GM18867 (cell line): ENCODE data around the gene CNTN5.

Experiments
- ATAC-seq: cut with Tn5 transposase; IDR thresholded peaks from one replicate; pipeline ENCODE4 v1.9.1; 2021; ENCODE audit warnings: mild to moderate bottlenecking, moderate library complexity; ENCODE audit not compliant: unreplicated experiment

Gene CNTN5

GRCh38 chr11:99884750-99885149 is 864.0 kb downstream of the CNTN5 start:
- ATAC-seq, result no peak

- ATAC-seq, result no peak
Observed at GRCh38 chr11:99887481-99887880, 866.7 kb downstream of the CNTN5 start.

DNA sequence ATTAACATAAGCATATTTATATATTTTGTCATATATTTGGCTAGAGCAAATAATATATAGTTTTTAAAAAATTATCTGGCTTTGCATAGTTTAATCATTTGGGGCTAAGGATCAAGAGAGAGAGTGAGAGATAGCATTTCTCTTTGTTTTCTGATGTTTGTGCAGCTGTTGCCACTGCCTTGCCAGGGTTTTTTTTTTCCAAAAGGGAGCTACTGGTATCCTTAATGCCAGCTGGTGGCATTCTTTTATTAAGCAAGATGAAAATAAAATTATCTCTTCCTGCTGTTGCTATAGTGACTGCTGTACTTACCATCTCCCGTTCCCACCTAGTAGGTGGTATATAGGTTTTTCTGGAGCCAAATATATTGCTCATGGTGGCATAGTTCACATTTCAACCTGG is 873.1 kb downstream of the CNTN5 start:
- no peak for ATAC-seq

GRCh38 chr11:99901175-99901574 is 880.4 kb downstream of the CNTN5 start:
- no peak for ATAC-seq

DNA sequence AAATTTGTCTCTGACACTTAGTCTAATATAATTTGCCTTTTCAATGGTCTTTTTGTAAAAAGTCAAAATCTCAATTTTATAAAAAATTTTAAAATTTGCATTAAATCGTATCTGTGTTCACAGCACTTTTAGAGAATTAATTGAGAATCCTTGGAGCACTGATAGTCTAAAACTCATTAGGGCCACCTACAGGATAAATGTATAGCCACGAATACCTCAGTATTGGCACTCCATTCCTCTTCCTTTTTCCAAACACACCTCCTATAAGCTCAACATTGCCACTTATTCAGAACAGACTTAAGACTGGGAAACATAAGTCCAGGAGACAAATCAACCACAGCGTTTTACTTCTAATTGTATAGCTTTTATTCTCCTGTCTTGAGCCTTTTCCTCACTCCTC is 890.4 kb downstream of the CNTN5 start:
- ATAC-seq, result no peak

DNA sequence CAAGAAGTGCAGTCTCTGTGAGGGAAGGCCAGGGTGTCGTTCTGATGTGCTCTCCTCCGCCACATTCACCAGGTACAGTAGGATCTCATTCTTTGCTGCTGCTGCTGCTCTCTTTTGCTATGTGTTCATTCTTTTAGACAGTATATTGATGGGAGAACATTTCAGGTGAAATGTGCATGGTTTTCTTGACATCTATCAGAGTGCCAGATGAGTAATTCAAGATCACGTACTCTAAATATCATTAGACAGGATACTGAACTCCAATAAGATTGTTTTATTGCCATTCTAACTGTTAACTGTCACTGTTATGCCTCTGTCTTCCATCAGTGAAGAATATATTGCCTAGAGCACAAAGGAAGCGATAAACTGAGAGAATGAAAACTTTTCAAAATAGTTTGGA is 895.3 kb downstream of the CNTN5 start:
- ATAC-seq, result no peak

GRCh38 chr11:99918761-99919160 is 898.0 kb downstream of the CNTN5 start:
- no peak for ATAC-seq

GRCh38 chr11:99920956-99921355 is 900.2 kb downstream of the CNTN5 start:
- ATAC-seq, result no peak

DNA sequence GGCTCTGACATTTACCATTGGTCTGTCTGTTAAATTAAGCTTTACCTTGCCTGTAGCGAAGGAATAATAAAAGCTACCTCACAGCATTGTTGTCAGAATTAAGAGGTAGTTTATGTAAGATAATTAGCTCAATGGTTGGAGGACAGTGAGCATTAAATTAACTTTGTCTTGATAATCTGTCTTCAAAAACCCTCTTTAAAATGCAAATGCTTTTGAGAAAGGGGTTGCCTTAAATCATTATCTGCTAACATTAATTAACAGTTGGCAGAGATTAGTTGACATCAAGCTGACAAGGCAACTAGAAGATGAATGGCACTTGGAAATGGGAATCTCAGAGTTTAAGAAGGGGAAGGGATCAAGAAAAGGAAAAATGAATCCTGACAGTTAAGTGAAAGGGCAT is 905.2 kb downstream of the CNTN5 start:
- ATAC-seq, result no peak

DNA sequence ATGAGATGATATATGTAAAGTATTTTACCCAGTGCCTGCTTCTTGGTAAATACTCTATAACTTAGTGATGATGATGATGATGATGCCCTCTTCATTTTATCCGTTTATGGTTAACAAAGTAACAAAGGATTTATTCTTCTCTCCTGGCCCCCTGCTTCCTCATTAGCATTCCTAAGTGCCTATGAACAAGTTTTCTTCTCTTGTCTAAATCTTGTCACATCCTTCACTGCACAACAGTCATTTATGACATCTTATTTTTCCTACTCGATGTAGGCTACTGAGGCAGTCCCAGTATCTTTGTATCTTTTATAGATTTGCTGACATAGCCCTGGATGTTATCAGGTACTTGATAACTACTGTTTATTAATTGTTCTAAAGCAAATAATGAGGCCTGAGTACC is 911.9 kb downstream of the CNTN5 start:
- no peak for ATAC-seq

DNA sequence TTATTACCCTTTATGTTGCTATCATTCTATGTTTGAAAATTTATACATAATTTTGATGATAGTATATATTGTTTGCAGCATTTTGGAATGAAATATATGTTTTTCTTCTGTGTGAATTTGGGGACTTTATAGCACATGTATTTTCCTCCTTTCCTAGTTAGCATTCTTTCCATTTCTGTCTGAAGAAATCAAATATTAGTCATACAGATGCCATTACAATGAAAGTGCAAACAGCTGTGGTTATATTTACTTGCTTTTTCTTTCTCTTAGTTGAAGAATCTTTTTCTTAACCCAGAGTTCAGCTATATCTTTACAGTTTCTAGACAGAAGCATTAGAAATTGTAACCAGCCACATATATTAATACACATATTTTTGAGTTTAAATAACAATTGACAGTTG is 913.3 kb downstream of the CNTN5 start:
- no peak for ATAC-seq

DNA sequence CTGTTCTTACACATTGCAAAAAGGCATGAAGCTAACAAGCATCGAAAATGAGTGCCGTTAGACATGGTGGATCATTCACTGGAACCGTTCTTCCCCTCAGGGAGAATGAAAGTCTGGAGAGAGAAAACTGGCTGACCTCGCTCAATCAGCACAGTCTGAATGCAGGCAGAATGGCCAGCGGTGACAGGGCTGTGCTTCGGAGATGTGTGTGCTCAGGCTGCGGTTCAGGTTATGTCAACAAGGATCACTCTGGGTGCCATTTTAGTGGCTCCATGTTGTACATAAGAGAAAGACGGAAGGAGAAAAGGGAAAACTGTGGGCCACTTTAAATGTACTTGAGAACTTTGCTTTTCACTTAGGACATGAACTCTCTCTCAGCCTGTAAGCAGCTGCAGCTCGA is 916.6 kb downstream of the CNTN5 start:
- no peak for ATAC-seq

DNA sequence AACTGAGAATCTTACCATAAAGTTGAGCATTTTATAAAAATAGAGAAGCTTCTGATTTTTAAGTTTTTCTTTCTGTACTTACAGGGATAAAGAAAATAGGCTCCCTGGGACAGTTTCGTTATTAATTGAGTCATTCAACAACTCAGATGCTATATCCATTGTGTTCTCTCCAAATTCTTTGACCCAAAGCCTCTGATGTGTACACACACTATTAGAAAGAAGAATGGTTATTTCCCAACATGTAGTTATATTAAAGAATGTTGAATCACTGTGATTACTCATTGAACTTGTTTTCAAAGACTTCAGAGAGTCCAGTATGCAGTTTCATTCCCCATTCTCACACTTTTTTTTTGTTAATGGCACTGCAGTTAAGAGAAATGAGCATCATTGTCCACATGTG is 932.1 kb downstream of the CNTN5 start:
- ATAC-seq, result no peak

DNA sequence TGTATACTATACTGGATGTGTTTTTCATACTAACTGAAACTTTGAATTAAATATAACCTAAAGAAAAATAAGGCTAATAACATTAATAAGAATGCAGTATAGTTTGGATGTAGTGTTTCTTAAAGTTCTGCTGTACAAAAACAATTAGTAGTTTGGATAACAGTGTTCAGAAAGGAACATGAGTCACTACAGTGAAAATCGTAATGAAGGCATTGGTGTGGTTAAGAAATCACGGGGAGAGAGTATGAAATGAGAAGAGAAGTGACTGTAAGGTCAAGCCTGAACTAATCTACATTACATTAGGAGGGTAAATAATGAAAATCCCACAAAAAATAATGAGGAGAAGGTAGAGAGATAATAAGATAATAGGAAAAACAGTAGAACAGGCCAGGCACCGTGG is 939.8 kb downstream of the CNTN5 start:
- ATAC-seq, result no peak

DNA sequence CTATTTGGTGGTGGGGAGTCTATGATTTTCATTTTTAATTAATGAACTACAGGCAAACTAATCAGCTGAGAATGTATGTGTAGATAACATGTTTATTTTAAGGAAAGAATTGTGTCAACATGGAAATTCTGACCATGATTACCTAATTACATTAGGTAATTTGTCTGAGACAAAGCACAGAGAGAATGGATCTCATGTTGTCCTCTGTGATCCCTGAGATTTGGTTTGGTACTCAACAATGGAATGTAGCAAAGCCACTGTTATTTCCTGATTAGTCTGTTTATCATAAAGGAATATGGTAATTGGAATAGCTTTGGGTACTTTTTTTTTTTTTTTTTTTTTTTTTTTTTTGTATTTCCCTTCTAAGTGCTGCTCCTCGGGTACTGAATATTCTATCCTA is 947.6 kb downstream of the CNTN5 start:
- no peak for ATAC-seq

DNA sequence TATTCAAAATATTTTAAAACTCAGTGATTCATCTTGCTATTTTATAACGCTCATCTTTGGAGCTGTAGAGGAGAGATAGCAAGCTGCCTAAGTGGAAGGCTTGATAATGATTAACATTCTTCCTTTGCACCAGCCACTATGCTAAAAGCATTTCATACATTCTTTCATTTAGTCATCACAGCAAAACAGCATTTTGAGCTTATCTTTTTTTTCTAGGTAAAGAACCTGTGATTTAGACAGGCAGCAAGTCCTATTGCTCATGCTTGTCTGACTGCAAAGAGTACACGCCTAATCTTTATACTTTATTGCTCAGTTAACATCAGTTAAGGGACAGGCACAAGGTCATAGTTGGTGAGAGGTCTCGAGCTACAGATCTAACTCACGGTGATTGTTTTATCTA is 953.2 kb downstream of the CNTN5 start:
- ATAC-seq, result no peak

- ATAC-seq, result no peak
Observed at GRCh38 chr11:99979042-99979441, 958.3 kb downstream of the CNTN5 start.

DNA sequence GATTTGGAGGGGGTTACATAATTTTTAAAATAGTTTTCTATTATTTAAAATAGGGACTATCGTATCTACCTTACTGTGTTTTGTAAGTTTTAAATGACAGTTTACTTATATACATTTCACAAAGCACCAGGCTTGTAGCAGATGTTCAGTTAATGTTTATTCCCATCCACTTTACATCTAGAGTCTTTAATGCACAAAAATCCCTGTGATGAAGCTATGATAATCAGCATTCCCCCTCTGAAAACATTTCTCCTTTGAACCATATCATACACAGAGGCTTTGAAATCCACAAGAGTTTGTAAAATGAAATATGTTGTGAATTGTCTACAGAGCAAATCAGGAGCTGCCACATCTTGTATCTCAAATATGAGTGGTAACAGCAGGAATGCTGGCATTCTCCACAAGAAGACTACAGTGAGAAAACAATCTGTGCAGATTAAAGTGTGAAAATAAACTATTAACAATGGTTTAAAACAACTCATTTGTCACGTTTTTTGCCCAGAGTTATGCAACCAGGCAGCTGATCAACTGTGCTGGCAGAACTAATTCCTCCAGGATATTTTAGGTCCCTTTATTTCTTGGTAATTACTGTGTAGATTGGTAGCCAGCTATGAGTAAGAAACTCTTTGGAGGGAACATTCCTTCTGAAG is 967.2 kb downstream of the CNTN5 start:
- ATAC-seq, result no peak

- no peak for ATAC-seq
Observed at GRCh38 chr11:99988471-99988837, 967.7 kb downstream of the CNTN5 start.

GRCh38 chr11:100003985-100004384 is 983.2 kb downstream of the CNTN5 start:
- no peak for ATAC-seq

DNA sequence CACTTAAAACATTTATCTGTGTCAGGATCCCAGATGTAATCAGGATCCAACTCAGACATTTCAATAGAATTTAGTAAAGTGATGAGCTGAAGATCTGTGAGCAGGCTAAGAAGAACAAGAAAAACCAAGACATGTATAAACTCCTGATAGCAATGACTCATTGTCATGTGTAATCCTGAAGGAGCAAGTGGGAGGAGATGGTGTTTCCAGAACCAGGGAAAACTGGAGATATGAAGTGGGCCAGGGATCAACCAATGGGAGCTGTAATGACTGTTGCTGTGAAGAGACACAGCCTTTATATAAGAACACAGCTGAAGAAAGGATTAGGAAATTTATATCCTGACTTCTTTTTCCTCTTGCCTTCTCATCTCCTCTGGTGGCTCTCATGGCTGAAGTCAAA is 983.8 kb downstream of the CNTN5 start:
- ATAC-seq, result no peak

GRCh38 chr11:100008417-100008816 is 987.7 kb downstream of the CNTN5 start:
- ATAC-seq, result no peak

DNA sequence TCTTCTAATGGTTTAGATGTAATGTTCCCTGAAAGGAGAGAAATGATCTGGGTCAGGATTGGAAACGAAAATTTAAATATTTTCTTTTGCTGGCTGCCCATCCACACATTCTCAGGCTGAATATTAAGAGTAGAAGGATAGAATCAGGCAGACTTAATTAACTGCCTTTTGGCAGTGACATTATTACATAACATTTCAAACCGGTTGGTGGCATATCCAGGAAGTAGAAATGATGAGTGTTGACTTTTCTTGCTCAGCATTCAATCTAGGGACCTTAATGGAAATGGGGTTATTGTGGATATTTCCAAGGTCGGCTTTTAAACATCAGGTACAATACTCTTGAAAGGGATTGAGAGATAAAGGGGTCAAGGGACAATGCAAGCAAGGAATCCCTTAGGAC is 989.0 kb downstream of the CNTN5 start:
- ATAC-seq, result no peak

DNA sequence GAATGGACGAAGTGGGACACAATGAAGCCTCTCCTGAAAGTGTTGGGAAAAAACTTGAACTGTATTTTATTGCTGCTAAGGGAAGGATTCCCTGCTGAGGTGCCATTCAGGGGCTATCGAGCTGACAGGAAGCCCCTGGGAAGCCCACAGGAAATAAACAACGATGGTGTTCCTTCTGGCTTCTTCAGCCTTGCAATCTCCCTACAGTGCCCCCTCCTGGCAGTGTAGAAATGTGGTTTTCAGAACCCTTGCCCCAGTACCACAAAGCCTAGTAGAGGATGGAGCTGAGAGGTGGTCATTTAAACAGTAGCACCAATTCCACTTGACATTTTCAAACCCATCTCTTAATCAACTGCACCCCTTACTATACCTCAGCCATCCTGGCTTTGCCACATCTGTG is 989.6 kb downstream of the CNTN5 start:
- no peak for ATAC-seq
